GM23338 (cell line): ENCODE data around the gene SELPLG. TPM values are rescaled to one million over a fixed set of nuclear protein-coding genes. Genes with fewer than 3 reads are reported as not detected.

ENCODE experiments used
- ATAC-seq: fragments of 200-7000 bp; cut with Tn5 transposase; 3 replicates; pipeline ENCODE4 v1.9.1; 2020
- DNase-seq: peaks from one replicate; pipeline ENCODE4 v3.0.0-alpha.2; 2015; ENCODE audit warnings: low spot score
- H2AFZ ChIP-seq: fragments of 200-600 bp; sonication (generic); 2 replicates; pipeline ENCODE4 v1.8.0; 2016; ENCODE audit warnings: antibody characterized with exemption, mild to moderate bottlenecking, moderate library complexity
- H3F3A ChIP-seq: fragments of 200-600 bp; sonication (generic); replicated peaks from 2 replicates; pipeline ENCODE4 v1.8.0; 2017; ENCODE audit warnings: antibody characterized with exemption, mixed run types, low read depth
- H3K27ac ChIP-seq: fragments of 200-600 bp; sonication (generic); 2 replicates; pipeline ENCODE4 v1.6.1; 2016; ENCODE audit warnings: low read depth
- H3K27me3 ChIP-seq: fragments of 200-600 bp; sonication (generic); 2 replicates; pipeline ENCODE4 v1.8.0; 2016; ENCODE audit warnings: mild to moderate bottlenecking, mixed run types, moderate library complexity; ENCODE audit not compliant: insufficient read depth
- H3K36me3 ChIP-seq: fragments of 200-600 bp; sonication (generic); 2 replicates; pipeline ENCODE4 v1.8.0; 2016; ENCODE audit warnings: mild to moderate bottlenecking; ENCODE audit not compliant: insufficient read depth
- H3K4me1 ChIP-seq: fragments of 200-600 bp; sonication (generic); 2 replicates; pipeline ENCODE4 v1.8.0; 2016; ENCODE audit warnings: mild to moderate bottlenecking, moderate library complexity; ENCODE audit not compliant: insufficient read depth
- H3K4me2 ChIP-seq: fragments of 200-600 bp; sonication (generic); 2 replicates; pipeline ENCODE4 v1.7.1; 2017; ENCODE audit warnings: mixed run types
- H3K4me3 ChIP-seq: fragments of 200-600 bp; sonication (generic); 2 replicates; pipeline ENCODE4 v1.6.1; 2016; ENCODE audit warnings: mixed run types
- H3K79me2 ChIP-seq: fragments of 200-600 bp; sonication (generic); replicated peaks from 2 replicates; pipeline ENCODE4 v1.8.0; 2017; ENCODE audit warnings: mild to moderate bottlenecking; ENCODE audit not compliant: insufficient read depth
- H3K9me2 ChIP-seq: fragments of 200-600 bp; sonication (generic); 2 replicates; pipeline ENCODE4 v1.8.0; 2017; ENCODE audit not compliant: insufficient read depth
- H4K20me1 ChIP-seq: fragments of 200-600 bp; sonication (generic); replicated peaks from 2 replicates; pipeline ENCODE4 v1.8.0; 2017; ENCODE audit warnings: mild to moderate bottlenecking; ENCODE audit not compliant: insufficient read depth
- H3K27ac Mint-ChIP-seq: 2 replicates; pipeline ENCODE4 v1.8.0; 2020; ENCODE audit warnings: inconsistent platforms, mild to moderate bottlenecking, moderate library complexity, mixed read lengths
- H3K27me3 Mint-ChIP-seq: 3 replicates; pipeline ENCODE4 v1.8.0; 2022; ENCODE audit warnings: low read depth, mild to moderate bottlenecking, moderate library complexity, mixed read lengths, inconsistent platforms; ENCODE audit not compliant: insufficient read depth, poor library complexity
- H3K36me3 Mint-ChIP-seq: 3 replicates; pipeline ENCODE4 v1.8.0; 2021; ENCODE audit warnings: low read depth, mild to moderate bottlenecking, inconsistent platforms, moderate library complexity, mixed read lengths
- H3K4me1 Mint-ChIP-seq: 3 replicates; pipeline ENCODE4 v1.8.0; 2020; ENCODE audit warnings: mild to moderate bottlenecking, inconsistent platforms, mixed read lengths
- H3K4me3 Mint-ChIP-seq: 3 replicates; pipeline ENCODE4 v1.8.0; 2021; ENCODE audit warnings: moderate library complexity, mild to moderate bottlenecking, inconsistent platforms, mixed read lengths
- H3K9me3 Mint-ChIP-seq: 3 replicates; pipeline ENCODE4 v1.8.0; 2020; ENCODE audit warnings: moderate library complexity, mild to moderate bottlenecking, inconsistent platforms, mixed read lengths
- CREB1 ChIP-seq: fragments of 250-450 bp; sonication (Bioruptor Pico); IDR thresholded peaks from 2 replicates; pipeline ENCODE4 v1.5.0; 2020; ENCODE audit warnings: low read depth, mild to moderate bottlenecking, moderate library complexity
- EZH2 ChIP-seq: fragments of 200-600 bp; sonication (generic); IDR thresholded peaks from one replicate; pipeline ENCODE4 v1.8.0; 2017; ENCODE audit warnings: antibody characterized with exemption, mild to moderate bottlenecking, low read depth; ENCODE audit not compliant: unreplicated experiment
- EZH2phosphoT487 ChIP-seq: fragments of 200-600 bp; sonication (generic); IDR thresholded peaks from one replicate; pipeline ENCODE4 v1.8.1; 2018; ENCODE audit warnings: antibody characterized with exemption; ENCODE audit not compliant: unreplicated experiment
- JUNB ChIP-seq: IDR thresholded peaks from one replicate; pipeline ENCODE4 v1.6.1; 2016; ENCODE audit warnings: antibody characterized with exemption; ENCODE audit not compliant: unreplicated experiment
- NANOG ChIP-seq: IDR thresholded peaks from 2 replicates; pipeline ENCODE4 v1.6.1; 2016; ENCODE audit warnings: antibody characterized with exemption, borderline replicate concordance
- POLR2AphosphoS5 ChIP-seq: IDR thresholded peaks from 2 replicates; pipeline ENCODE4 v1.6.1; 2016; ENCODE audit warnings: antibody characterized with exemption, low read depth
- STAT1 ChIP-seq: IDR thresholded peaks from one replicate; pipeline ENCODE4 v1.6.1; 2016; ENCODE audit warnings: antibody characterized with exemption; ENCODE audit not compliant: unreplicated experiment
- ZNF114 ChIP-seq: fragments of 250-450 bp; sonication (Bioruptor Pico); IDR thresholded peaks from 2 replicates; pipeline ENCODE4 v1.5.0; 2020; ENCODE audit warnings: mild to moderate bottlenecking, moderate library complexity
- ZNF331 ChIP-seq: fragments of 250-450 bp; sonication (Bioruptor Pico); IDR thresholded peaks from 2 replicates; pipeline ENCODE4 v1.5.0; 2020; ENCODE audit warnings: low read depth, mild to moderate bottlenecking, moderate library complexity
- ZNF462 ChIP-seq: fragments of 250-450 bp; sonication (Bioruptor Pico); IDR thresholded peaks from 2 replicates; pipeline ENCODE4 v1.5.0; 2020; ENCODE audit warnings: mild to moderate bottlenecking, moderate library complexity
- polyA plus RNA-seq: library from polyadenylated mRNA; unstranded; fragments of >200 nt; fragmentation: Nextera tagmentation; extraction: Ambion mirVana; gene quantifications from 2 replicates; pipeline ENCODE4 v1.2.1, GENCODE V29; 2016
- total RNA-seq: library from RNA; depleted of rRNA; stranded (reverse); fragments of >200 nt; shearing (Covaris generic); gene quantifications from 2 replicates; pipeline ENCODE4 v1.2.3, GENCODE V29; 2014

SELPLG gene
- total and polyA plus RNA-seq, 2 experiments from 2014 or later: 0.16 to 0.56 TPM

GRCh38 chr12:108642269-108642870, 8.7 kb upstream of the SELPLG start:
- peaks cover 32% of the 10 kb centered on the region for H3K4me1 Mint-ChIP-seq
- no peaks in the 10 kb centered on the region for H3K9me3 Mint-ChIP-seq
- Histone ChIP-seq H2AFZ (no peak overlapping the region), H3K27ac (no peak overlapping the region), H3K4me2 (no peak overlapping the region), H3K4me3 (no peak overlapping the region), H3K4me1 (peaks cover 20% of the 10 kb centered on the region), H3K9me2 (peaks cover 4% of the 10 kb centered on the region; the same call in 1 of the 2 replicates), H3F3A (0 out of 2 replicates have a peak, but pooled peaks cover 8% of the 10 kb centered on the region), H3K27me3 (no peaks in the 10 kb centered on the region), H3K36me3 (0 out of 2 replicates have a peak, but pooled peaks cover 5% of the 10 kb centered on the region), H3K79me2 (no peaks in the 10 kb centered on the region), H4K20me1 (no peaks in the 10 kb centered on the region)
- H3K4me3 Mint-ChIP-seq: no peak overlapping the region
- H3K27me3 Mint-ChIP-seq: peaks cover 12% of the 10 kb centered on the region
- peaks cover 13% of the 10 kb centered on the region for H3K36me3 Mint-ChIP-seq
- TF ChIP-seq POLR2AphosphoS5 (no peak), EZH2 (no peak), STAT1 (no peak), JUNB (no peak), ZNF331 (CRISPR knock-in tag) (no peak), CREB1 (CRISPR knock-in tag) (no peak), EZH2phosphoT487 (no peak), NANOG (no peak), ZNF462 (CRISPR knock-in tag) (no peak), ZNF114 (no peak)
- DNase-seq (no peak), ATAC-seq (no peak)
- H3K27ac Mint-ChIP-seq: no peak overlapping the region
